Endodermal cell (in vitro differentiated cells): ENCODE data around the gene NRXN2. TPM values are rescaled to one million over a fixed set of nuclear protein-coding genes. Genes with fewer than 3 reads are reported as not detected.

Experiments
- DNase-seq: peaks from one replicate; pipeline ENCODE4 v3.0.0-alpha.2; 2017
- H3K27ac ChIP-seq: 2 replicates; pipeline ENCODE4 v1.5.1; 2013; ENCODE audit warnings: mild to moderate bottlenecking, low read depth, low read length, moderate library complexity
- H3K27me3 ChIP-seq: 2 replicates; pipeline ENCODE4 v1.6.1; 2013; ENCODE audit warnings: mild to moderate bottlenecking, low read length, moderate library complexity; ENCODE audit not compliant: insufficient read depth, control insufficient read depth, poor library complexity, severe bottlenecking
- H3K36me3 ChIP-seq: 2 replicates; pipeline ENCODE4 v1.7.0; 2013; ENCODE audit warnings: mild to moderate bottlenecking, low read length, moderate library complexity; ENCODE audit not compliant: control insufficient read depth, insufficient read depth
- H3K4me1 ChIP-seq: one replicate; pipeline ENCODE4 v1.7.0; 2013; ENCODE audit warnings: low read length; ENCODE audit not compliant: control insufficient read depth, insufficient read depth
- H3K4me3 ChIP-seq: 2 replicates; pipeline ENCODE4 v1.5.1; 2013; ENCODE audit warnings: mild to moderate bottlenecking, low read length, moderate library complexity
- H3K9ac ChIP-seq: 2 replicates; pipeline ENCODE4 v1.6.1; 2013; ENCODE audit warnings: mild to moderate bottlenecking, low read length, moderate library complexity; ENCODE audit not compliant: poor library complexity, severe bottlenecking; ENCODE audit errors: extremely low read depth
- H3K9me3 ChIP-seq: 2 replicates; pipeline ENCODE4 v1.6.1; 2013; ENCODE audit warnings: mild to moderate bottlenecking, low read length, moderate library complexity; ENCODE audit not compliant: control insufficient read depth
- H3K27ac Mint-ChIP-seq: 2 replicates; pipeline ENCODE4 v1.8.0; 2020; ENCODE audit warnings: mixed read lengths
- H3K27me3 Mint-ChIP-seq: 2 replicates; pipeline ENCODE4 v1.8.0; 2021; ENCODE audit warnings: mild to moderate bottlenecking, mixed read lengths; ENCODE audit not compliant: insufficient read depth
- H3K36me3 Mint-ChIP-seq: 2 replicates; pipeline ENCODE4 v1.8.0; 2020; ENCODE audit warnings: low read depth, mixed read lengths
- H3K4me1 Mint-ChIP-seq: 2 replicates; pipeline ENCODE4 v1.8.0; 2020; ENCODE audit warnings: mixed read lengths
- H3K4me3 Mint-ChIP-seq: 2 replicates; pipeline ENCODE4 v1.8.0; 2020; ENCODE audit warnings: mild to moderate bottlenecking, moderate library complexity, mixed read lengths
- H3K9me3 Mint-ChIP-seq: 2 replicates; pipeline ENCODE4 v1.8.0; 2020; ENCODE audit warnings: mild to moderate bottlenecking, mixed read lengths
- CTCF ChIP-seq: fragments of 200-600 bp; sonication (generic); conservative IDR thresholded peaks from 2 replicates; pipeline ENCODE4 v1.5.0; 2021; ENCODE audit warnings: antibody characterized with exemption, mild to moderate bottlenecking
- WGBS, 2 experiments: methylation state at CpG; one replicate each; pipeline versions ENCODE4 v1.1.5 to v1.1.7; 2013; ENCODE audit warnings: missing lambda C conversion rate in 2 of 2, mixed read lengths in 1 of 2; ENCODE audit not compliant: insufficient coverage in 1 of 2, insufficient read length in 1 of 2; 5-methylcytosine and 5-hydroxymethylcytosine counted together
- total RNA-seq, 2 donors: library from RNA; stranded (reverse); fragmentation: NEBNext Ultra II Directional in 1 of 2; extraction: Animal tissue kit (Norgen Biotek cat#: 25700) in 1 of 2; gene quantifications; 2 replicates in 1 of 2; 3 replicates in 1 of 2; pipeline ENCODE4 v1.2.1, GENCODE V29; 2021

The NRXN2 gene
- total RNA-seq, 2 donors from 2014 or later = 1.00 to 1.5 TPM

- H3K27ac Mint-ChIP-seq = no peak overlapping the region
- WGBS, 2 experiments = 85 to 88% methylated on average over 9 to 10 of the region's 10 CpGs
- peak; percentile 66 for DNase-seq
- H3K4me3 Mint-ChIP-seq = no peak overlapping the region
- H3K36me3 Mint-ChIP-seq = no peaks in the 10 kb centered on the region
- no peak overlapping the region for H3K27ac ChIP-seq
- peaks cover 3% of the 10 kb centered on the region for H3K27me3 Mint-ChIP-seq
- H3K27me3 ChIP-seq = no peaks in the 10 kb centered on the region
- no peak overlapping the region for H3K4me3 ChIP-seq
- H3K9me3 ChIP-seq = no peaks in the 10 kb centered on the region
- H3K36me3 ChIP-seq = no peaks in the 10 kb centered on the region
- H3K9me3 Mint-ChIP-seq = no peaks in the 10 kb centered on the region
- H3K9ac ChIP-seq = no peak overlapping the region
- TF ChIP-seq CTCF = no peak
- H3K4me1 Mint-ChIP-seq = no peaks in the 10 kb centered on the region
- H3K4me1 ChIP-seq = no peaks in the 10 kb centered on the region
Measured at GRCh38 chr11:64605244-64605560, 117.8 kb downstream of the NRXN2 start.

GRCh38 chr11:64604458-64605243 is 118.3 kb downstream of the NRXN2 start:
- peaks cover 3% of the 10 kb centered on the region for H3K27me3 Mint-ChIP-seq
- H3K36me3 Mint-ChIP-seq = no peaks in the 10 kb centered on the region
- H3K4me1 Mint-ChIP-seq = no peaks in the 10 kb centered on the region
- no peak overlapping the region for H3K27ac Mint-ChIP-seq
- 77 to 92% methylated on average over 6 to 7 of the region's 7 CpGs for WGBS, 2 experiments
- H3K9me3 ChIP-seq = no peaks in the 10 kb centered on the region
- H3K27me3 ChIP-seq = no peaks in the 10 kb centered on the region
- H3K27ac ChIP-seq = no peak overlapping the region
- peak; percentile 16 for TF ChIP-seq CTCF
- H3K9ac ChIP-seq = no peak overlapping the region
- no peak overlapping the region for H3K4me3 Mint-ChIP-seq
- H3K4me1 ChIP-seq = no peaks in the 10 kb centered on the region
- no peaks in the 10 kb centered on the region for H3K36me3 ChIP-seq
- H3K4me3 ChIP-seq = no peak overlapping the region
- no peak for DNase-seq
- no peaks in the 10 kb centered on the region for H3K9me3 Mint-ChIP-seq

GRCh38 chr11:64603411-64604110 is 119.4 kb downstream of the NRXN2 start:
- no peaks in the 10 kb centered on the region for H3K36me3 ChIP-seq
- H3K4me3 ChIP-seq = no peak overlapping the region
- no peaks in the 10 kb centered on the region for H3K9me3 Mint-ChIP-seq
- peaks cover 3% of the 10 kb centered on the region for H3K27me3 Mint-ChIP-seq
- DNase-seq = no peak
- no peaks in the 10 kb centered on the region for H3K4me1 ChIP-seq
- no peak overlapping the region for H3K9ac ChIP-seq
- H3K27ac Mint-ChIP-seq = no peak overlapping the region
- no peak overlapping the region for H3K4me3 Mint-ChIP-seq
- no peak overlapping the region for H3K27ac ChIP-seq
- no peaks in the 10 kb centered on the region for H3K36me3 Mint-ChIP-seq
- no peaks in the 10 kb centered on the region for H3K4me1 Mint-ChIP-seq
- H3K9me3 ChIP-seq = no peaks in the 10 kb centered on the region
- TF ChIP-seq CTCF = no peak
- 92 to 95% methylated on average over 4 to 10 of the region's 10 CpGs for WGBS, 2 experiments
- no peaks in the 10 kb centered on the region for H3K27me3 ChIP-seq
